HepG2 (cell line): ENCODE results near the gene PCDHGA1. TPM values are rescaled to one million over a fixed set of nuclear protein-coding genes. Genes with fewer than 3 reads are reported as not detected.

Source experiments
- ATAC-seq: fragments of 200-7000 bp; cut with Tn5 transposase; 3 replicates; pipeline ENCODE4 v1.9.1; 2020; ENCODE audit warnings: mild to moderate bottlenecking, moderate library complexity
- BruUV-seq: library from RNA; stranded (reverse); fragments of 400-500 nt; replicated peaks from 2 replicates; lab custom pipeline; 2021; lab: Mats Ljungman, UMichigan
- CTCF ChIA-PET: fragments of 300-600 bp; formaldehyde crosslinking; extraction: SDS; loops from one replicate; lab custom pipeline; 2021; ENCODE audit warnings: low total read pairs, inconsistent platforms, low intra/inter-chr PET ratio; lab: Yijun Ruan, JAX
- POLR2A ChIA-PET: fragments of 350-600 bp; sonication (Branson Sonifier 250); formaldehyde crosslinking; loops from one replicate; lab custom pipeline; 2020; ENCODE audit warnings: antibody characterized with exemption, inconsistent platforms; lab: Yijun Ruan, JAX
- DNase-seq: peaks from one replicate; pipeline ENCODE4 v3.0.0-alpha.2; 2015; ENCODE audit warnings: low spot score
- FAIRE-seq: peaks from 3 replicates; lab custom pipeline; 2011; peaks lifted over from hg19 to GRCh38; lab: Jason Lieb, UNC
- H2AFZ ChIP-seq: one replicate; pipeline ENCODE4 v1.6.1; 2011; ENCODE audit warnings: low read length, inconsistent platforms
- H3K27ac ChIP-seq: fragments of 300-600 bp; 3 replicates; pipeline ENCODE4 v1.8.0; 2011; ENCODE audit warnings: mixed run types, mild to moderate bottlenecking, mixed read lengths, low read length, inconsistent platforms; ENCODE audit not compliant: insufficient read depth; ENCODE audit errors: extremely low read length
- H3K27me3 ChIP-seq, 2 experiments: fragments of 200-600 bp in 1 of 2; 2 replicates in 1 of 2; 3 replicates in 1 of 2; pipeline versions ENCODE4 v1.6.0 to v1.8.0; 2011; ENCODE audit warnings: low read length in 2 of 2, mild to moderate bottlenecking in 2 of 2, moderate library complexity in 2 of 2, inconsistent platforms in 1 of 2; ENCODE audit not compliant: insufficient read depth in 2 of 2, control insufficient read depth in 1 of 2
- H3K36me3 ChIP-seq, 2 experiments: fragments of 200-600 bp in 1 of 2; replicated peaks in 1 of 2; 2 replicates in 1 of 2; 3 replicates in 1 of 2; pipeline versions ENCODE4 v1.5.1 to v1.8.0; 2011; ENCODE audit warnings: low read length in 2 of 2, inconsistent platforms in 1 of 2; ENCODE audit not compliant: insufficient read depth in 2 of 2, control insufficient read depth in 1 of 2
- H3K4me1 ChIP-seq: 2 replicates; pipeline ENCODE4 v1.5.1; 2012; ENCODE audit warnings: low read length, inconsistent platforms; ENCODE audit not compliant: insufficient read depth
- H3K4me2 ChIP-seq: 2 replicates; pipeline ENCODE4 v1.6.0; 2011; ENCODE audit warnings: low read depth, low read length, inconsistent platforms
- H3K4me3 ChIP-seq, 3 experiments: fragments of 200-600 bp in 1 of 3; sonication (generic), shearing (Covaris generic) in 1 of 3; replicated peaks in 1 of 3; 2 replicates each; pipeline ENCODE4 v1.5.1; 2011 to 2016; ENCODE audit warnings: low read length in 3 of 3, inconsistent platforms in 2 of 3, low read depth in 2 of 3, mild to moderate bottlenecking in 2 of 3, control low read depth in 1 of 3, mixed read lengths in 1 of 3; ENCODE audit not compliant: insufficient read depth in 1 of 3
- H3K79me2 ChIP-seq: one replicate; pipeline ENCODE4 v1.6.1; 2011; ENCODE audit warnings: low read length, inconsistent platforms; ENCODE audit not compliant: insufficient read depth
- H3K9ac ChIP-seq: 2 replicates; pipeline ENCODE4 v1.6.0; 2011; ENCODE audit warnings: mild to moderate bottlenecking, low read depth, low read length, inconsistent platforms; ENCODE audit not compliant: insufficient read depth
- H3K9me3 ChIP-seq: 2 replicates; pipeline ENCODE4 v1.5.1; 2012; ENCODE audit warnings: mild to moderate bottlenecking, low read length
- H4K20me1 ChIP-seq: 2 replicates; pipeline ENCODE4 v1.6.0; 2011; ENCODE audit warnings: inconsistent platforms, mild to moderate bottlenecking, low read length, moderate library complexity; ENCODE audit not compliant: insufficient read depth
- CEBPG ChIP-seq: IDR thresholded peaks from 2 replicates; pipeline ENCODE4 v1.6.1; 2016
- EZH2 ChIP-seq: conservative IDR thresholded peaks from 2 replicates; pipeline ENCODE4 v1.6.1; 2012; ENCODE audit warnings: mild to moderate bottlenecking, low read depth, low read length, moderate library complexity
- KLF15 ChIP-seq: sonication (generic); formaldehyde crosslinking; IDR thresholded peaks from 2 replicates; pipeline ENCODE4 v1.8.1; 2023; ENCODE audit warnings: borderline replicate concordance, mild to moderate bottlenecking, inconsistent platforms, missing genetic modification reagents, mixed read lengths
- NBN ChIP-seq: fragments of 450-650 bp; conservative IDR thresholded peaks from 2 replicates; pipeline ENCODE4 v1.6.1; 2017
- NR3C1 ChIP-seq: sonication (generic); formaldehyde crosslinking; IDR thresholded peaks from 2 replicates; pipeline ENCODE4 v1.4.0; 2020; ENCODE audit warnings: missing genetic modification reagents
- SAFB2 ChIP-seq: sonication (generic); formaldehyde crosslinking; IDR thresholded peaks from 2 replicates; pipeline ENCODE4 v1.5.1; 2020; ENCODE audit warnings: missing genetic modification reagents, low read depth, mild to moderate bottlenecking, borderline replicate concordance
- SMC3 ChIP-seq: IDR thresholded peaks from 2 replicates; pipeline ENCODE4 v1.6.1; 2011; ENCODE audit warnings: low read length, improper control_type of control experiment
- ZNF282 ChIP-seq: fragments of 450-650 bp; IDR thresholded peaks from 2 replicates; pipeline ENCODE4 v1.6.1; 2018; ENCODE audit not compliant: partially characterized antibody
- ZNF572 ChIP-seq: sonication (generic); formaldehyde crosslinking; IDR thresholded peaks from 2 replicates; pipeline ENCODE4 v1.5.1; 2020; ENCODE audit warnings: mild to moderate bottlenecking, missing genetic modification reagents
- ZNF615 ChIP-seq: sonication (generic); formaldehyde crosslinking; IDR thresholded peaks from 2 replicates; pipeline ENCODE4 v1.5.0; 2020; ENCODE audit warnings: mild to moderate bottlenecking, missing genetic modification reagents, borderline replicate concordance
- ZNF891 ChIP-seq: sonication (generic); formaldehyde crosslinking; IDR thresholded peaks from 2 replicates; pipeline ENCODE4 v1.5.0; 2020; ENCODE audit warnings: mild to moderate bottlenecking, missing genetic modification reagents
- WGBS: methylation state at CpG from one replicate; pipeline ENCODE4 v1.1.6; 2017; ENCODE audit warnings: low lambda C conversion rate; 5-methylcytosine and 5-hydroxymethylcytosine counted together
- in situ Hi-C: cut with HindIII; loops from 2 replicates; pipeline ENCODE4 v1.10.0; 2017; ENCODE audit warnings: low pct_unique_long_range_greater_than_20kb; ENCODE audit not compliant: extremely low pct_ligation_motif_present
- intact Hi-C: fragments of 100-400 bp; cut with micrococcal nuclease; formaldehyde crosslinking; loops from one replicate; pipeline ENCODE4 v1.10.0; 2022; ENCODE audit not compliant: unreplicated experiment
- polyA plus RNA-seq, 8 experiments: library from polyadenylated mRNA; depleted of rRNA in 3 of 8; stranded (reverse) in 7 of 8; unstranded in 1 of 8; fragments of >200 nt; fragmentation: Illumina TruSeq in 4 of 8; extraction: Trizol in 4 of 8; gene quantifications; 2 replicates each; pipeline versions ENCODE4 v1.2.1 to v1.2.3, GENCODE V29; 2011 to 2016; ENCODE audit warnings: low read depth in 4 of 8, missing spikeins in 1 of 8, mixed read lengths in 1 of 8; ENCODE audit not compliant: insufficient read depth in 1 of 8
- total RNA-seq, 5 experiments: library from RNA; depleted of rRNA; stranded (reverse); fragments of >200 nt; fragmentation: Illumina TruSeq; extraction: Trizol; gene quantifications; 2 replicates each; pipeline ENCODE4 v1.2.3, GENCODE V29; 2016; ENCODE audit warnings: low read depth in 1 of 5
- TF ChIP-seq, protein P1 (sequence below): IDR thresholded peaks from 2 replicates; pipeline ENCODE4 v1.6.1; 2016
- TF ChIP-seq, protein P2 (sequence below): sonication (generic); formaldehyde crosslinking; IDR thresholded peaks from 2 replicates; pipeline ENCODE4 v1.5.1; 2020; ENCODE audit warnings: mild to moderate bottlenecking, missing genetic modification reagents, moderate library complexity
- TF ChIP-seq, protein P3 (sequence below): sonication (generic); formaldehyde crosslinking; IDR thresholded peaks from 2 replicates; pipeline ENCODE4 v1.4.0; 2020; ENCODE audit warnings: mild to moderate bottlenecking, missing genetic modification reagents

The PCDHGA1 gene
- total and polyA plus RNA-seq, 2 of the 13 experiments (the other 11 are each of a cell fraction or from before 2014, with no cell fraction given) = 0.31 to 0.40 TPM

DNA sequence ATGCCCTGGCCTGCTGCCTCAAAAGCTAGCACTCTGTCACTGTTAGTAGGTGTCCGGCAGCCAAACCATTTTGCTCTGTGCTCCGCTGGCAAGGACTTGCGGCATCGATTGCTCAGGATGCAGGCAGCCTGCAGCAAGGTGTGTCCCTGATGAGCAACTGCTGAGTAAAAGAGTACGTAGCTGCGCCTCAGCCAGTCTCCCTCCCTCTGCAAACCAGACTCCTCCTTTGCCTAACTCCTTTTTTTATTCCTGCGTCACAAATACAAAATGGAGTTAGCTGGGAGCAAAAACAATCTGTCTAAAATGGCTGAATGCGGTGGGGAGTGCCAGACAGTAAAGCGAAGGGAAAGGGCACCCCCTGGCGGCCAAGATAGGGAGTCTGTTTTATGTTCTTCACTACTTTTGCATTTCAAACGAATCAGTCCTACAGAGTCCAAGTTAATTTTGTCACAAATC is 227.4 kb downstream of the PCDHGA1 start (continued):
- TF ChIP-seq, protein P1, sequence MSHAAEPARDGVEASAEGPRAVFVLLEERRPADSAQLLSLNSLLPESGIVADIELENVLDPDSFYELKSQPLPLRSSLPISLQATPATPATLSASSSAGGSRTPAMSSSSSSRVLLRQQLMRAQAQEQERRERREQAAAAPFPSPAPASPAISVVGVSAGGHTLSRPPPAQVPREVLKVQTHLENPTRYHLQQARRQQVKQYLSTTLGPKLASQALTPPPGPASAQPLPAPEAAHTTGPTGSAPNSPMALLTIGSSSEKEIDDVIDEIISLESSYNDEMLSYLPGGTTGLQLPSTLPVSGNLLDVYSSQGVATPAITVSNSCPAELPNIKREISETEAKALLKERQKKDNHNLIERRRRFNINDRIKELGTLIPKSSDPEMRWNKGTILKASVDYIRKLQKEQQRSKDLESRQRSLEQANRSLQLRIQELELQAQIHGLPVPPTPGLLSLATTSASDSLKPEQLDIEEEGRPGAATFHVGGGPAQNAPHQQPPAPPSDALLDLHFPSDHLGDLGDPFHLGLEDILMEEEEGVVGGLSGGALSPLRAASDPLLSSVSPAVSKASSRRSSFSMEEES (CRISPR knock-in tag) = no peak
- TF ChIP-seq ZNF891 (CRISPR knock-in tag) (no peak), ZNF615 (CRISPR knock-in tag) (no peak), NR3C1 (CRISPR knock-in tag) (no peak), SMC3 (peak; percentile 93), CEBPG (no peak)
- TF ChIP-seq, protein P2, sequence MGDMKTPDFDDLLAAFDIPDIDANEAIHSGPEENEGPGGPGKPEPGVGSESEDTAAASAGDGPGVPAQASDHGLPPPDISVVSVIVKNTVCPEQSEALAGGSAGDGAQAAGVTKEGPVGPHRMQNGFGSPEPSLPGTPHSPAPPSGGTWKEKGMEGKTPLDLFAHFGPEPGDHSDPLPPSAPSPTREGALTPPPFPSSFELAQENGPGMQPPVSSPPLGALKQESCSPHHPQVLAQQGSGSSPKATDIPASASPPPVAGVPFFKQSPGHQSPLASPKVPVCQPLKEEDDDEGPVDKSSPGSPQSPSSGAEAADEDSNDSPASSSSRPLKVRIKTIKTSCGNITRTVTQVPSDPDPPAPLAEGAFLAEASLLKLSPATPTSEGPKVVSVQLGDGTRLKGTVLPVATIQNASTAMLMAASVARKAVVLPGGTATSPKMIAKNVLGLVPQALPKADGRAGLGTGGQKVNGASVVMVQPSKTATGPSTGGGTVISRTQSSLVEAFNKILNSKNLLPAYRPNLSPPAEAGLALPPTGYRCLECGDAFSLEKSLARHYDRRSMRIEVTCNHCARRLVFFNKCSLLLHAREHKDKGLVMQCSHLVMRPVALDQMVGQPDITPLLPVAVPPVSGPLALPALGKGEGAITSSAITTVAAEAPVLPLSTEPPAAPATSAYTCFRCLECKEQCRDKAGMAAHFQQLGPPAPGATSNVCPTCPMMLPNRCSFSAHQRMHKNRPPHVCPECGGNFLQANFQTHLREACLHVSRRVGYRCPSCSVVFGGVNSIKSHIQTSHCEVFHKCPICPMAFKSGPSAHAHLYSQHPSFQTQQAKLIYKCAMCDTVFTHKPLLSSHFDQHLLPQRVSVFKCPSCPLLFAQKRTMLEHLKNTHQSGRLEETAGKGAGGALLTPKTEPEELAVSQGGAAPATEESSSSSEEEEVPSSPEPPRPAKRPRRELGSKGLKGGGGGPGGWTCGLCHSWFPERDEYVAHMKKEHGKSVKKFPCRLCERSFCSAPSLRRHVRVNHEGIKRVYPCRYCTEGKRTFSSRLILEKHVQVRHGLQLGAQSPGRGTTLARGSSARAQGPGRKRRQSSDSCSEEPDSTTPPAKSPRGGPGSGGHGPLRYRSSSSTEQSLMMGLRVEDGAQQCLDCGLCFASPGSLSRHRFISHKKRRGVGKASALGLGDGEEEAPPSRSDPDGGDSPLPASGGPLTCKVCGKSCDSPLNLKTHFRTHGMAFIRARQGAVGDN (CRISPR knock-in tag) = peak; percentile 26; the same call in 1 of the 2 replicates

DNA sequence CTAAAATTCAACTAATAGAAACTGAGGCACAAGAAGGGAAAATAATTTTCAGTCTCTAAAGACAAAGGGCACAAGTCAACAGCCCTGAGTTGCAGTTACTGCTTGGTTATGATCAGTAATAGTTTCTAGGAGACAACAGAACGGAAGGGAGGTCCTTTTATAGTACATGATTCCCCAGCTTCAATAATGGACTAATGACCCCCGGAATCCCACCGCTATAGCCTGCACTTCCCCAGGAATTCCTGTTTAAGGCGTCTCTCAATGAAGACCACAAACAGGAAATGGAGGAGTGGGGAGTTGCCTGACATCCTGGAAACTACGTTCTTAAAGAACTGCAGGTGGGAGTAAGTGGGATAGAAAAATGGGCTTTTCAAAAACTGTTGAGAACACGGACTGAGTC is 227.8 kb downstream of the PCDHGA1 start:
- Histone ChIP-seq H3K36me3 (peaks cover 8 to 39% of the 10 kb centered on the region in 2 experiments), H3K79me2 (no peaks in the 10 kb centered on the region), H3K4me2 (no peak overlapping the region), H2AFZ (no peak overlapping the region), H3K27me3 (no peaks in the 10 kb centered on the region), H3K9me3 (no peaks in the 10 kb centered on the region), H4K20me1 (no peaks in the 10 kb centered on the region), H3K4me3 (no peak overlapping the region), H3K4me1 (no peaks in the 10 kb centered on the region), H3K27ac (no peak overlapping the region), H3K9ac (no peak overlapping the region)
- DNase-seq = no peak
- POLR2A ChIA-PET = no interaction called here
- no peak; the same call in 2 of the 3 replicates for ATAC-seq
- CTCF ChIA-PET = interaction anchor here (0.7 to 2.0 kb wide), 10 partner anchors 33 to 350 kb away, joined by 3 to 13 read pairs (median 4); partner anchors contain the start of genes PCDHB12, PCDHB14, PCDHGA1 and PCDHGA10
- FAIRE-seq = no peak
- intact Hi-C loops (loop anchor here (1.0 kb wide), 1 partner anchor 141 kb away; the partner anchor contains the start of gene PCDHGB7), in situ Hi-C loops (loop anchor here (10.0 kb wide), 1 partner anchor 463 kb away; the partner anchor contains the start of gene PCDHB2)
- TF ChIP-seq ZNF572 (CRISPR knock-in tag) (no peak), ZNF282 (no peak), SAFB2 (CRISPR knock-in tag) (no peak), EZH2 (no peak), KLF15 (CRISPR knock-in tag) (no peak), NBN (no peak)
- TF ChIP-seq, protein P3, sequence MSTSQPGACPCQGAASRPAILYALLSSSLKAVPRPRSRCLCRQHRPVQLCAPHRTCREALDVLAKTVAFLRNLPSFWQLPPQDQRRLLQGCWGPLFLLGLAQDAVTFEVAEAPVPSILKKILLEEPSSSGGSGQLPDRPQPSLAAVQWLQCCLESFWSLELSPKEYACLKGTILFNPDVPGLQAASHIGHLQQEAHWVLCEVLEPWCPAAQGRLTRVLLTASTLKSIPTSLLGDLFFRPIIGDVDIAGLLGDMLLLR (CRISPR knock-in tag) = no peak
- 89% methylated on average over 6 of the region's 6 CpGs for WGBS
- no TSS peak for BruUV-seq
